Sigmoid colon (tissue), 7 donors: Measurements from ENCODE around the gene MRPS21. TPM values are rescaled to one million over a fixed set of nuclear protein-coding genes. Genes with fewer than 3 reads are reported as not detected.
A peak's percentile ranks its signal among the peaks of the same experiment; 100 is the strongest.

Experiments
- DNase-seq: peaks from one replicate; pipeline ENCODE4 v3.0.0-alpha.2; 2019
- H3K27ac ChIP-seq, 4 donors: fragments of 200-600 bp; sonication (generic); one replicate each; pipeline ENCODE4 v1.5.1; 2016 to 2019; ENCODE audit warnings: mild to moderate bottlenecking in 1 of 4
- H3K27me3 ChIP-seq, 3 donors: fragments of 200-600 bp; sonication (generic); one replicate each; pipeline ENCODE4 v1.5.1; 2019; ENCODE audit warnings: mild to moderate bottlenecking in 1 of 3
- H3K36me3 ChIP-seq, 4 donors: fragments of 200-600 bp; sonication (generic); one replicate each; pipeline ENCODE4 v1.5.1; 2016 to 2019
- H3K4me1 ChIP-seq, 4 donors: fragments of 200-600 bp; sonication (generic); one replicate each; pipeline ENCODE4 v1.5.1; 2017 to 2019
- H3K4me3 ChIP-seq, 4 donors: fragments of 200-600 bp; sonication (generic); one replicate each; pipeline ENCODE4 v1.5.1; 2017 to 2019; ENCODE audit warnings: mild to moderate bottlenecking in 2 of 4, moderate library complexity in 1 of 4
- H3K9me3 ChIP-seq, 4 donors: fragments of 200-600 bp in 3 of 4; sonication (generic) in 3 of 4; one replicate each; pipeline versions ENCODE4 v1.5.1 to v1.6.1; 2013 to 2019
- EP300 ChIP-seq, 4 donors: sonication (generic); formaldehyde crosslinking; IDR thresholded peaks; one replicate each; pipeline ENCODE4 v1.6.1; 2017; ENCODE audit warnings: antibody characterized with exemption in 4 of 4
- POLR2A ChIP-seq, 2 donors: fragments of 450-650 bp; IDR thresholded peaks; one replicate each; pipeline ENCODE4 v1.6.1; 2016; ENCODE audit warnings: antibody characterized with exemption in 2 of 2, mild to moderate bottlenecking in 2 of 2, moderate library complexity in 2 of 2
- POLR2AphosphoS5 ChIP-seq, 4 donors: sonication (generic); formaldehyde crosslinking; IDR thresholded peaks; one replicate each; pipeline ENCODE4 v1.6.1; 2017; ENCODE audit warnings: antibody characterized with exemption in 4 of 4
- WGBS, 2 donors: extraction: QIAGEN DNeasy Blood & Tissue Kit; methylation state at CpG; one replicate each; pipeline ENCODE4 v1.1.7; 2013; 5-methylcytosine and 5-hydroxymethylcytosine counted together
- intact Hi-C: fragments of 100-400 bp; cut with DNase I; formaldehyde crosslinking; loops from one replicate; pipeline ENCODE4 v1.15.1; 2023
- polyA plus RNA-seq, 3 donors: library from polyadenylated mRNA; stranded (reverse); fragments of 200-250 nt; gene quantifications; one replicate each; pipeline ENCODE4 v1.2.3, GENCODE V29; 2013
- total RNA-seq, 4 donors: library from RNA; depleted of rRNA; stranded (reverse); fragments of >200 nt; gene quantifications; one replicate each; pipeline ENCODE4 v1.1.0, GENCODE V29; 2016
- TF ChIP-seq, protein P1 (sequence below), 4 experiments: fragments of 450-650 bp in 3 of 4; fragments of 200-600 bp in 1 of 4; IDR thresholded peaks; one replicate each; pipeline ENCODE4 v1.5.1; 2016 to 2019; ENCODE audit warnings: antibody characterized with exemption in 4 of 4, mild to moderate bottlenecking in 3 of 4, moderate library complexity in 2 of 4
- donor health status: healthy with polysubstance abuse.
- donor health status: Bipolar disorder and iron deficiency.
- donor health status: healthy.

MRPS21 gene
- total and polyA plus RNA-seq, 7 donors, result 36.8 to 94.3 (median 64.3) TPM

DNA sequence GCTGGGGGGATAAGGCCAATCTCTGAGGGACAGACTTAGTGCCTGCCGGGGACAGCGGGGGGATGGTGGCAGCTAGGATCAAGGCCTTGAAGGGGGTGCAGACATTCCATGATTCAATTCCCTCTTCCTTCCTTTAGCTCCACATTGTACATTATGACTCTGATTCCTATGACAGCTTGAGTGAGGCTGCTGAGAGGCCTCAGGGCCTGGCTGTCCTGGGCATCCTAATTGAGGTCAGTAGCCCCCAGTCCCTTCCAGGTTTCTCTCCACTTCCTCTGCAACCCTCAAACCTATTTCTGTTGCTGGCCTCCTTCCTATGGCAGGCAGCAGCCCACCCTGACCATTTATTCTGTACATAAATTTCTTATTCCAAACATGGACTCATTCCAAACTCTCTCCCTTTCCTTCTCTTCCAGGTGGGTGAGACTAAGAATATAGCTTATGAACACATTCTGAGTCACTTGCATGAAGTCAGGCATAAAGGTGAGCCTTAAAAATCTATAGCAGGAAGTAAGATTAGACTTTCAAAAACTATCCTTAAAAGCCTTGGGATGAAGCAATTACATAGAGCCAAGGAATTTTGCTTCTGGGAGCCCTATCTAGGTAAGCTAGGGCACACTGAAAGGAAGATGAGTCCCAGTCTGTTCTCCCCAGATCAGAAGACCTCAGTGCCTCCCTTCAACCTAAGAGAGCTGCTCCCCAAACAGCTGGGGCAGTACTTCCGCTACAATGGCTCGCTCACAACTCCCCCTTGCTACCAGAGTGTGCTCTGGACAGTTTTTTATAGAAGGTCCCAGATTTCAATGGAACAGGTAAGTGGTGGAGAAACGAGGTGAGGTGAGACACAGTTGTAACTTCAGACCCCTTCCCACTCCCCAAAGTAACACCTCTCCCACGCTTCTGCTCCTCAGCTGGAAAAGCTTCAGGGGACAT is 31.0 kb upstream of the MRPS21 start:
- Histone ChIP-seq H3K4me3 (no peak overlapping the region), H3K36me3 (peaks cover 9 to 33% (median 30%) of the 10 kb centered on the region in 4 donors), H3K4me1 (peaks cover 0 to 32% (median 10%) of the 10 kb centered on the region in 4 donors), H3K9me3 (no peaks in the 10 kb centered on the region), H3K27ac (peak overlapping the region in 1 of 4 donors; percentile 2), H3K27me3 (peaks cover 0 to 13% (median 0%) of the 10 kb centered on the region in 3 donors)
- 85% methylated on average over 6 of the region's 6 CpGs for WGBS, 2 donors
- TF ChIP-seq POLR2AphosphoS5 (IDR thresholded peaks at IDR 0.05) (no peak), POLR2A (IDR thresholded peaks at IDR 0.05) (no peak)
- intact Hi-C loops, result no loop called here
- peak; percentile 27 for DNase-seq

DNA sequence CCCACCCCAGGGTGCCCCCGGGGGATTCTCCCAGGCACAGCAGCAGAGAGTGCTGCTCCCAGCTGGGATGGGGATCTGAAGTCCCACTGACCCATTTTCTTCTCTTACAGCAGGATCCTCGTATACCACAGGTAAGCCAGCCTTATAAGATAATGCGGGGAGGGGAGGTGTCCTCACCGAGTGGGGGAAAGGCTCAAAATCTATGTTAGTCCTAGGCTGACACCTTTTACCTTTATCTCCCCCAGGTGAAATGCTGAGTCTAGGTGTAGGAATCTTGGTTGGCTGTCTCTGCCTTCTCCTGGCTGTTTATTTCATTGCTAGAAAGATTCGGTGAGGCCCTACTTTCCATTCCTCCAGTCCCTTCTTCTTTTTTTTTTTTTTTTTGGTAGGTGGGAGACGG is 30.1 kb upstream of the MRPS21 start:
- peak; percentile 26 for DNase-seq
- peaks cover 9 to 33% (median 30%) of the 10 kb centered on the region in 4 donors for H3K36me3 ChIP-seq
- H3K27ac ChIP-seq, result no peak overlapping the region
- H3K4me3 ChIP-seq, result no peak overlapping the region
- 80 to 84% methylated on average over 6 of the region's 6 CpGs for WGBS, 2 donors
- peaks cover 0 to 8% (median 0%) of the 10 kb centered on the region in 3 donors for H3K27me3 ChIP-seq
- intact Hi-C loops, result no loop called here
- TF ChIP-seq POLR2A (IDR thresholded peaks at IDR 0.05) (no peak), EP300 (IDR thresholded peaks at IDR 0.05) (no peak), POLR2AphosphoS5 (IDR thresholded peaks at IDR 0.05) (no peak)
- TF ChIP-seq, protein P1, sequence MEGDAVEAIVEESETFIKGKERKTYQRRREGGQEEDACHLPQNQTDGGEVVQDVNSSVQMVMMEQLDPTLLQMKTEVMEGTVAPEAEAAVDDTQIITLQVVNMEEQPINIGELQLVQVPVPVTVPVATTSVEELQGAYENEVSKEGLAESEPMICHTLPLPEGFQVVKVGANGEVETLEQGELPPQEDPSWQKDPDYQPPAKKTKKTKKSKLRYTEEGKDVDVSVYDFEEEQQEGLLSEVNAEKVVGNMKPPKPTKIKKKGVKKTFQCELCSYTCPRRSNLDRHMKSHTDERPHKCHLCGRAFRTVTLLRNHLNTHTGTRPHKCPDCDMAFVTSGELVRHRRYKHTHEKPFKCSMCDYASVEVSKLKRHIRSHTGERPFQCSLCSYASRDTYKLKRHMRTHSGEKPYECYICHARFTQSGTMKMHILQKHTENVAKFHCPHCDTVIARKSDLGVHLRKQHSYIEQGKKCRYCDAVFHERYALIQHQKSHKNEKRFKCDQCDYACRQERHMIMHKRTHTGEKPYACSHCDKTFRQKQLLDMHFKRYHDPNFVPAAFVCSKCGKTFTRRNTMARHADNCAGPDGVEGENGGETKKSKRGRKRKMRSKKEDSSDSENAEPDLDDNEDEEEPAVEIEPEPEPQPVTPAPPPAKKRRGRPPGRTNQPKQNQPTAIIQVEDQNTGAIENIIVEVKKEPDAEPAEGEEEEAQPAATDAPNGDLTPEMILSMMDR (IDR thresholded peaks at IDR 0.05), result no peak
- peaks cover 0 to 30% (median 14%) of the 10 kb centered on the region in 4 donors for H3K4me1 ChIP-seq
- H3K9me3 ChIP-seq, result no peaks in the 10 kb centered on the region

DNA sequence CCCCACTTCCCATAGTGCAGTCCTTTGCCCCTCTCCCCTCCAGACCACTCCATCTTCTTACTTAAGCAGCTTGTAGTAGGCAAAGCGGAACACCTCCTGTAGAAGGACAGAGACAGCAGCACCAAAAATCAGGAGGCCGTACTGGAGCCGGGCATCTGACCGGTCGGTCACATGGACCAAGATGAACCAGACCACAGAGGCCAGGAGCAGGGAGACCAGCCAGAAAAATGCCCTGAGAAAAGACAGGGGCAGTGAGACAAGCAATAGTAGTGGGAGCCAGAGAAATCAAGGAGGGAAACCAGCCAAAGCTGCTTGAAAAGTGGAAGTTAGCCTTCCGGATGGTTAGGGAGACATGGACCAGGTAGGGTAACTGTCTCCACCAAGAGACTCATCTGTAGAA is 25.8 kb upstream of the MRPS21 start:
- peaks cover 9 to 33% (median 30%) of the 10 kb centered on the region in 4 donors for H3K36me3 ChIP-seq
- H3K4me1 ChIP-seq, result peaks cover 0 to 28% (median 21%) of the 10 kb centered on the region in 4 donors
- H3K9me3 ChIP-seq, result no peaks in the 10 kb centered on the region
- WGBS, 2 donors, result 25 to 38% methylated on average over 6 of the region's 6 CpGs
- peak overlapping the region; percentile 81 to 97 (median 87) for H3K4me3 ChIP-seq
- TF ChIP-seq EP300 (IDR thresholded peaks at IDR 0.05), result no peak
- no peak for TF ChIP-seq POLR2A (IDR thresholded peaks at IDR 0.05)
- TF ChIP-seq POLR2AphosphoS5 (IDR thresholded peaks at IDR 0.05), result no peak
- TF ChIP-seq, protein P1 (IDR thresholded peaks at IDR 0.05), result no peak
- no peaks in the 10 kb centered on the region for H3K27me3 ChIP-seq
- intact Hi-C loops, result loop anchor here (5.0 kb wide), 1 partner anchor 56 kb away; no protein-coding TSS in a partner anchor
- peak overlapping the region; percentile 93 to 98 (median 96) for H3K27ac ChIP-seq
- peak; percentile 55 for DNase-seq

GRCh38 chr1:150268340-150268704 is 25.3 kb upstream of the MRPS21 start:
- peak; percentile 75 for DNase-seq
- peak overlapping the region; percentile 81 to 97 (median 87) for H3K4me3 ChIP-seq
- TF ChIP-seq POLR2A (IDR thresholded peaks at IDR 0.05) (no peak), EP300 (IDR thresholded peaks at IDR 0.05) (no peak), POLR2AphosphoS5 (IDR thresholded peaks at IDR 0.05) (peak in 1 of 4 donors; percentile 18)
- TF ChIP-seq, protein P1 (IDR thresholded peaks at IDR 0.05), result no peak
- H3K9me3 ChIP-seq, result no peaks in the 10 kb centered on the region
- H3K27ac ChIP-seq, result peak overlapping the region; percentile 93 to 98 (median 96)
- WGBS, 2 donors, result 0 to 1% methylated on average over 21 of the region's 21 CpGs
- intact Hi-C loops, result loop anchor here (5.0 kb wide), 1 partner anchor 56 kb away; no protein-coding TSS in a partner anchor
- peaks cover 9 to 33% (median 30%) of the 10 kb centered on the region in 4 donors for H3K36me3 ChIP-seq
- H3K4me1 ChIP-seq, result peaks cover 0 to 32% (median 23%) of the 10 kb centered on the region in 4 donors
- no peaks in the 10 kb centered on the region for H3K27me3 ChIP-seq
